Kasumi-1 (cell line): ENCODE data around the gene COL21A1.
"Not testable (repeated sequence)": the region's sequence is repeated elsewhere in the genome, so short reads cannot be mapped to it uniquely, and the experiment has no call there.

Source experiments
- DNase-seq, 2 experiments: peaks; one replicate each; lab custom pipeline; 2025; lab: John Stamatoyannopoulos, UW

Gene COL21A1

GRCh38 chr6:56246881-56247653 is at the start of gene COL21A1:
Gene COL21A1, minus strand, starts transcription at chr6:56247580. Its CDS starts 64,962 bp downstream, at chr6:56182618.
- DNase-seq = no peak

- no peak for DNase-seq
These were observed 46.4 kb upstream of the COL21A1 start for GRCh38 chr6:56293781-56294180.

GRCh38 chr6:56292505-56293181 is 45.3 kb upstream of the COL21A1 start:
- peak; percentile 68 to 76 for DNase-seq

- no peak for DNase-seq
These were observed 44.0 kb upstream of the COL21A1 start for GRCh38 chr6:56291302-56291917.

GRCh38 chr6:56289721-56290120 is 42.3 kb upstream of the COL21A1 start:
- DNase-seq = no peak

- no peak for DNase-seq
These were observed 41.0 kb upstream of the COL21A1 start for GRCh38 chr6:56288347-56288746.

GRCh38 chr6:56282391-56282790 is 35.0 kb upstream of the COL21A1 start:
- no peak for DNase-seq

GRCh38 chr6:56280126-56280525 is 32.7 kb upstream of the COL21A1 start:
- no peak for DNase-seq

- no peak for DNase-seq
These were observed 32.1 kb upstream of the COL21A1 start for GRCh38 chr6:56279331-56280080.

GRCh38 chr6:56278171-56278591 is 30.8 kb upstream of the COL21A1 start:
- DNase-seq = no peak

GRCh38 chr6:56270812-56271441 is 23.5 kb upstream of the COL21A1 start:
- DNase-seq = no peak

GRCh38 chr6:56268266-56268665 is 20.9 kb upstream of the COL21A1 start:
- no peak for DNase-seq

GRCh38 chr6:56266011-56266410 is 18.6 kb upstream of the COL21A1 start:
- DNase-seq = no peak

GRCh38 chr6:56263596-56264315 is 16.4 kb upstream of the COL21A1 start:
- no peak for DNase-seq

- not testable (repeated sequence) for DNase-seq
These were observed 13.2 kb upstream of the COL21A1 start for GRCh38 chr6:56260593-56260992.

- peak in 1 of 2 experiments; percentile 7 for DNase-seq
These were observed 12.1 kb upstream of the COL21A1 start for GRCh38 chr6:56259234-56260077.

GRCh38 chr6:56255349-56255748 is 8.0 kb upstream of the COL21A1 start:
- DNase-seq = no peak

GRCh38 chr6:56250266-56250665 is 2.9 kb upstream of the COL21A1 start:
- peak; percentile 21 to 36 for DNase-seq

GRCh38 chr6:56247654-56248122 is 308 bp upstream of the COL21A1 start:
- DNase-seq = no peak

GRCh38 chr6:56246541-56246880 is 869 bp downstream of the COL21A1 start:
- no peak for DNase-seq
